GM10266 (cell line): ENCODE measurements around the gene SRRM4.

Source experiments
- DNase-seq: peaks from one replicate; pipeline ENCODE4 v3.0.0; 2012; ENCODE audit errors: extremely low spot score
- TF ChIP-seq, protein P1 (sequence below): IDR thresholded peaks from 2 replicates; pipeline ENCODE4 v1.5.1; 2012; ENCODE audit warnings: mild to moderate bottlenecking, low read depth; ENCODE audit not compliant: control insufficient read depth, insufficient read depth; ENCODE audit errors: missing control alignments

SRRM4 gene

GRCh38 chr12:119208626-119209061 lies 227.3 kb downstream of the SRRM4 start:
- TF ChIP-seq, protein P1, sequence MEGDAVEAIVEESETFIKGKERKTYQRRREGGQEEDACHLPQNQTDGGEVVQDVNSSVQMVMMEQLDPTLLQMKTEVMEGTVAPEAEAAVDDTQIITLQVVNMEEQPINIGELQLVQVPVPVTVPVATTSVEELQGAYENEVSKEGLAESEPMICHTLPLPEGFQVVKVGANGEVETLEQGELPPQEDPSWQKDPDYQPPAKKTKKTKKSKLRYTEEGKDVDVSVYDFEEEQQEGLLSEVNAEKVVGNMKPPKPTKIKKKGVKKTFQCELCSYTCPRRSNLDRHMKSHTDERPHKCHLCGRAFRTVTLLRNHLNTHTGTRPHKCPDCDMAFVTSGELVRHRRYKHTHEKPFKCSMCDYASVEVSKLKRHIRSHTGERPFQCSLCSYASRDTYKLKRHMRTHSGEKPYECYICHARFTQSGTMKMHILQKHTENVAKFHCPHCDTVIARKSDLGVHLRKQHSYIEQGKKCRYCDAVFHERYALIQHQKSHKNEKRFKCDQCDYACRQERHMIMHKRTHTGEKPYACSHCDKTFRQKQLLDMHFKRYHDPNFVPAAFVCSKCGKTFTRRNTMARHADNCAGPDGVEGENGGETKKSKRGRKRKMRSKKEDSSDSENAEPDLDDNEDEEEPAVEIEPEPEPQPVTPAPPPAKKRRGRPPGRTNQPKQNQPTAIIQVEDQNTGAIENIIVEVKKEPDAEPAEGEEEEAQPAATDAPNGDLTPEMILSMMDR: no peak
- DNase-seq: no peak

DNA sequence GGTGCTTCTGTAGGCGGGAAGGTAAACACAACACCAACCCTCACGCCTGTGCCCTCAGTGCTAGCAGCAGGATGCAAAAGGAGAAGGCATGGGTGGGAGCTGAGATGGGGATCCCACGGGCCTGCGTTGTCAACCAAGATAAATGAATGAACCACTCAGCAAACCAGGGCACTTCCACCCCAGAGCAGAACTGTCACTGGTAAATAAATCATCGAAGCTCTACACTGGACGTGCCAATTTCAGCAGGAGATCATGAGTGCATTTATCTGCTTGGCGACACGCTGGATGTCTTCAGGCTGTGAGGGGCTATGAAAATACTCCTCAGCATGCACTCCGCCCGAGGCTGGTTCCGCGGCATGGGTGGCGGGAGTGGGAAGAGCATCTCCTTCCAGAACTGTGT lies 230.5 kb downstream of the SRRM4 start:
- TF ChIP-seq, protein P1: no peak
- DNase-seq: no peak
